ENCODE data around the gene MALAT1.
"Not testable (repeated sequence)": the region's sequence is repeated elsewhere in the genome, so short reads cannot be mapped to it uniquely, and the experiment has no call there.

MALAT1 gene

DNA sequence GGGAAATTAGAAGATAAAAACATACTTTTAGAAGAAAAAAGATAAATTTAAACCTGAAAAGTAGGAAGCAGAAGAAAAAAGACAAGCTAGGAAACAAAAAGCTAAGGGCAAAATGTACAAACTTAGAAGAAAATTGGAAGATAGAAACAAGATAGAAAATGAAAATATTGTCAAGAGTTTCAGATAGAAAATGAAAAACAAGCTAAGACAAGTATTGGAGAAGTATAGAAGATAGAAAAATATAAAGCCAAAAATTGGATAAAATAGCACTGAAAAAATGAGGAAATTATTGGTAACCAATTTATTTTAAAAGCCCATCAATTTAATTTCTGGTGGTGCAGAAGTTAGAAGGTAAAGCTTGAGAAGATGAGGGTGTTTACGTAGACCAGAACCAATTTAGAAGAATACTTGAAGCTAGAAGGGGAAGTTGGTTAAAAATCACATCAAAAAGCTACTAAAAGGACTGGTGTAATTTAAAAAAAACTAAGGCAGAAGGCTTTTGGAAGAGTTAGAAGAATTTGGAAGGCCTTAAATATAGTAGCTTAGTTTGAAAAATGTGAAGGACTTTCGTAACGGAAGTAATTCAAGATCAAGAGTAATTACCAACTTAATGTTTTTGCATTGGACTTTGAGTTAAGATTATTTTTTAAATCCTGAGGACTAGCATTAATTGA is 1.0 kb downstream of the MALAT1 start:
- DNase-seq, result no peak

DNA sequence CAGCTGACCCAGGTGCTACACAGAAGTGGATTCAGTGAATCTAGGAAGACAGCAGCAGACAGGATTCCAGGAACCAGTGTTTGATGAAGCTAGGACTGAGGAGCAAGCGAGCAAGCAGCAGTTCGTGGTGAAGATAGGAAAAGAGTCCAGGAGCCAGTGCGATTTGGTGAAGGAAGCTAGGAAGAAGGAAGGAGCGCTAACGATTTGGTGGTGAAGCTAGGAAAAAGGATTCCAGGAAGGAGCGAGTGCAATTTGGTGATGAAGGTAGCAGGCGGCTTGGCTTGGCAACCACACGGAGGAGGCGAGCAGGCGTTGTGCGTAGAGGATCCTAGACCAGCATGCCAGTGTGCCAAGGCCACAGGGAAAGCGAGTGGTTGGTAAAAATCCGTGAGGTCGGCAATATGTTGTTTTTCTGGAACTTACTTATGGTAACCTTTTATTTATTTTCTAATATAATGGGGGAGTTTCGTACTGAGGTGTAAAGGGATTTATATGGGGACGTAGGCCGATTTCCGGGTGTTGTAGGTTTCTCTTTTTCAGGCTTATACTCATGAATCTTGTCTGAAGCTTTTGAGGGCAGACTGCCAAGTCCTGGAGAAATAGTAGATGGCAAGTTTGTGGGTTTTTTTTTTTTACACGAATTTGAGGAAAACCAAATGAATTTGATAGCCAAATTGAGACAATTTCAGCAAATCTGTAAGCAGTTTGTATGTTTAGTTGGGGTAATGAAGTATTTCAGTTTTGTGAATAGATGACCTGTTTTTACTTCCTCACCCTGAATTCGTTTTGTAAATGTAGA is 1.7 kb downstream of the MALAT1 start:
- DNase-seq, result peak; percentile 55 to 63

DNA sequence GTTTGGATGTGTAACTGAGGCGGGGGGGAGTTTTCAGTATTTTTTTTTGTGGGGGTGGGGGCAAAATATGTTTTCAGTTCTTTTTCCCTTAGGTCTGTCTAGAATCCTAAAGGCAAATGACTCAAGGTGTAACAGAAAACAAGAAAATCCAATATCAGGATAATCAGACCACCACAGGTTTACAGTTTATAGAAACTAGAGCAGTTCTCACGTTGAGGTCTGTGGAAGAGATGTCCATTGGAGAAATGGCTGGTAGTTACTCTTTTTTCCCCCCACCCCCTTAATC is 2.3 kb downstream of the MALAT1 start:
- no peak for DNase-seq

DNA sequence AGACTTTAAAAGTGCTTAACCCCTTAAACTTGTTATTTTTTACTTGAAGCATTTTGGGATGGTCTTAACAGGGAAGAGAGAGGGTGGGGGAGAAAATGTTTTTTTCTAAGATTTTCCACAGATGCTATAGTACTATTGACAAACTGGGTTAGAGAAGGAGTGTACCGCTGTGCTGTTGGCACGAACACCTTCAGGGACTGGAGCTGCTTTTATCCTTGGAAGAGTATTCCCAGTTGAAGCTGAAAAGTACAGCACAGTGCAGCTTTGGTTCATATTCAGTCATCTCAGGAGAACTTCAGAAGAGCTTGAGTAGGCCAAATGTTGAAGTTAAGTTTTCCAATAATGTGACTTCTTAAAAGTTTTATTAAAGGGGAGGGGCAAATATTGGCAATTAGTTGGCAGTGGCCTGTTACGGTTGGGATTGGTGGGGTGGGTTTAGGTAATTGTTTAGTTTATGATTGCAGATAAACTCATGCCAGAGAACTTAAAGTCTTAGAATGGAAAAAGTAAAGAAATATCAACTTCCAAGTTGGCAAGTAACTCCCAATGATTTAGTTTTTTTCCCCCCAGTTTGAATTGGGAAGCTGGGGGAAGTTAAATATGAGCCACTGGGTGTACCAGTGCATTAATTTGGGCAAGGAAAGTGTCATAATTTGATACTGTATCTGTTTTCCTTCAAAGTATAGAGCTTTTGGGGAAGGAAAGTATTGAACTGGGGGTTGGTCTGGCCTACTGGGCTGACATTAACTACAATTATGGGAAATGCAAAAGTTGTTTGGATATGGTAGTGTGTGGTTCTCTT is 2.8 kb downstream of the MALAT1 start:
- DNase-seq, result no peak

DNA sequence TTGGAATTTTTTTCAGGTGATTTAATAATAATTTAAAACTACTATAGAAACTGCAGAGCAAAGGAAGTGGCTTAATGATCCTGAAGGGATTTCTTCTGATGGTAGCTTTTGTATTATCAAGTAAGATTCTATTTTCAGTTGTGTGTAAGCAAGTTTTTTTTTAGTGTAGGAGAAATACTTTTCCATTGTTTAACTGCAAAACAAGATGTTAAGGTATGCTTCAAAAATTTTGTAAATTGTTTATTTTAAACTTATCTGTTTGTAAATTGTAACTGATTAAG is 3.4 kb downstream of the MALAT1 start:
- no peak for DNase-seq

DNA sequence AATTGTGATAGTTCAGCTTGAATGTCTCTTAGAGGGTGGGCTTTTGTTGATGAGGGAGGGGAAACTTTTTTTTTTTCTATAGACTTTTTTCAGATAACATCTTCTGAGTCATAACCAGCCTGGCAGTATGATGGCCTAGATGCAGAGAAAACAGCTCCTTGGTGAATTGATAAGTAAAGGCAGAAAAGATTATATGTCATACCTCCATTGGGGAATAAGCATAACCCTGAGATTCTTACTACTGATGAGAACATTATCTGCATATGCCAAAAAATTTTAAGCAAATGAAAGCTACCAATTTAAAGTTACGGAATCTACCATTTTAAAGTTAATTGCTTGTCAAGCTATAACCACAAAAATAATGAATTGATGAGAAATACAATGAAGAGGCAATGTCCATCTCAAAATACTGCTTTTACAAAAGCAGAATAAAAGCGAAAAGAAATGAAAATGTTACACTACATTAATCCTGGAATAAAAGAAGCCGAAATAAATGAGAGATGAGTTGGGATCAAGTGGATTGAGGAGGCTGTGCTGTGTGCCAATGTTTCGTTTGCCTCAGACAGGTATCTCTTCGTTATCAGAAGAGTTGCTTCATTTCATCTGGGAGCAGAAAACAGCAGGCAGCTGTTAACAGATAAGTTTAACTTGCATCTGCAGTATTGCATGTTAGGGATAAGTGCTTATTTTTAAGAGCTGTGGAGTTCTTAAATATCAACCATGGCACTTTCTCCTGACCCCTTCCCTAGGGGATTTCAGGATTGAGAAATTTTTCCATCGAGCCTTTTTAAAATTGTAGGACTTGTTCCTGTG is 3.9 kb downstream of the MALAT1 start:
- DNase-seq, result no peak

DNA sequence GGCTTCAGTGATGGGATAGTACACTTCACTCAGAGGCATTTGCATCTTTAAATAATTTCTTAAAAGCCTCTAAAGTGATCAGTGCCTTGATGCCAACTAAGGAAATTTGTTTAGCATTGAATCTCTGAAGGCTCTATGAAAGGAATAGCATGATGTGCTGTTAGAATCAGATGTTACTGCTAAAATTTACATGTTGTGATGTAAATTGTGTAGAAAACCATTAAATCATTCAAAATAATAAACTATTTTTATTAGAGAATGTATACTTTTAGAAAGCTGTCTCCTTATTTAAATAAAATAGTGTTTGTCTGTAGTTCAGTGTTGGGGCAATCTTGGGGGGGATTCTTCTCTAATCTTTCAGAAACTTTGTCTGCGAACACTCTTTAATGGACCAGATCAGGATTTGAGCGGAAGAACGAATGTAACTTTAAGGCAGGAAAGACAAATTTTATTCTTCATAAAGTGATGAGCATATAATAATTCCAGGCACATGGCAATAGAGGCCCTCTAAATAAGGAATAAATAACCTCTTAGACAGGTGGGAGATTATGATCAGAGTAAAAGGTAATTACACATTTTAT is 4.6 kb downstream of the MALAT1 start:
- DNase-seq, result no peak

DNA sequence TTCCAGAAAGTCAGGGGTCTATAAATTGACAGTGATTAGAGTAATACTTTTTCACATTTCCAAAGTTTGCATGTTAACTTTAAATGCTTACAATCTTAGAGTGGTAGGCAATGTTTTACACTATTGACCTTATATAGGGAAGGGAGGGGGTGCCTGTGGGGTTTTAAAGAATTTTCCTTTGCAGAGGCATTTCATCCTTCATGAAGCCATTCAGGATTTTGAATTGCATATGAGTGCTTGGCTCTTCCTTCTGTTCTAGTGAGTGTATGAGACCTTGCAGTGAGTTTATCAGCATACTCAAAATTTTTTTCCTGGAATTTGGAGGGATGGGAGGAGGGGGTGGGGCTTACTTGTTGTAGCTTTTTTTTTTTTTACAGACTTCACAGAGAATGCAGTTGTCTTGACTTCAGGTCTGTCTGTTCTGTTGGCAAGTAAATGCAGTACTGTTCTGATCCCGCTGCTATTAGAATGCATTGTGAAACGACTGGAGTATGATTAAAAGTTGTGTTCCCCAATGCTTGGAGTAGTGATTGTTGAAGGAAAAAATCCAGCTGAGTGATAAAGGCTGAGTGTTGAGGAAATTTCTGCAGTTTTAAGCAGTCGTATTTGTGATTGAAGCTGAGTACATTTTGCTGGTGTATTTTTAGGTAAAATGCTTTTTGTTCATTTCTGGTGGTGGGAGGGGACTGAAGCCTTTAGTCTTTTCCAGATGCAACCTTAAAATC is 5.3 kb downstream of the MALAT1 start:
- DNase-seq, result no peak

DNA sequence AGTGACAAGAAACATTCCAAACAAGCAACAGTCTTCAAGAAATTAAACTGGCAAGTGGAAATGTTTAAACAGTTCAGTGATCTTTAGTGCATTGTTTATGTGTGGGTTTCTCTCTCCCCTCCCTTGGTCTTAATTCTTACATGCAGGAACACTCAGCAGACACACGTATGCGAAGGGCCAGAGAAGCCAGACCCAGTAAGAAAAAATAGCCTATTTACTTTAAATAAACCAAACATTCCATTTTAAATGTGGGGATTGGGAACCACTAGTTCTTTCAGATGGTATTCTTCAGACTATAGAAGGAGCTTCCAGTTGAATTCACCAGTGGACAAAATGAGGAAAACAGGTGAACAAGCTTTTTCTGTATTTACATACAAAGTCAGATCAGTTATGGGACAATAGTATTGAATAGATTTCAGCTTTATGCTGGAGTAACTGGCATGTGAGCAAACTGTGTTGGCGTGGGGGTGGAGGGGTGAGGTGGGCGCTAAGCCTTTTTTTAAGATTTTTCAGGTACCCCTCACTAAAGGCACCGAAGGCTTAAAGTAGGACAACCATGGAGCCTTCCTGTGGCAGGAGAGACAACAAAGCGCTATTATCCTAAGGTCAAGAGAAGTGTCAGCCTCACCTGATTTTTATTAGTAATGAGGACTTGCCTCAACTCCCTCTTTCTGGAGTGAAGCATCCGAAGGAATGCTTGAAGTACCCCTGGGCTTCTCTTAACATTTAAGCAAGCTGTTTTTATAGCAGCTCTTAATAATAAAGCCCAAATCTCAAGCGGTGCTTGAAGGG is 6.0 kb downstream of the MALAT1 start:
- no peak for DNase-seq

DNA sequence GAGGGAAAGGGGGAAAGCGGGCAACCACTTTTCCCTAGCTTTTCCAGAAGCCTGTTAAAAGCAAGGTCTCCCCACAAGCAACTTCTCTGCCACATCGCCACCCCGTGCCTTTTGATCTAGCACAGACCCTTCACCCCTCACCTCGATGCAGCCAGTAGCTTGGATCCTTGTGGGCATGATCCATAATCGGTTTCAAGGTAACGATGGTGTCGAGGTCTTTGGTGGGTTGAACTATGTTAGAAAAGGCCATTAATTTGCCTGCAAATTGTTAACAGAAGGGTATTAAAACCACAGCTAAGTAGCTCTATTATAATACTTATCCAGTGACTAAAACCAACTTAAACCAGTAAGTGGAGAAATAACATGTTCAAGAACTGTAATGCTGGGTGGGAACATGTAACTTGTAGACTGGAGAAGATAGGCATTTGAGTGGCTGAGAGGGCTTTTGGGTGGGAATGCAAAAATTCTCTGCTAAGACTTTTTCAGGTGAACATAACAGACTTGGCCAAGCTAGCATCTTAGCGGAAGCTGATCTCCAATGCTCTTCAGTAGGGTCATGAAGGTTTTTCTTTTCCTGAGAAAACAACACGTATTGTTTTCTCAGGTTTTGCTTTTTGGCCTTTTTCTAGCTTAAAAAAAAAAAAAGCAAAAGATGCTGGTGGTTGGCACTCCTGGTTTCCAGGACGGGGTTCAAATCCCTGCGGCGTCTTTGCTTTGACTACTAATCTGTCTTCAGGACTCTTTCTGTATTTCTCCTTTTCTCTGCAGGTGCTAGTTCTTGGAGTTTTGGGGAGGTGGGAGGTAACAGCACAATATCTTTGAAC is 6.8 kb downstream of the MALAT1 start:
- no peak for DNase-seq

DNA sequence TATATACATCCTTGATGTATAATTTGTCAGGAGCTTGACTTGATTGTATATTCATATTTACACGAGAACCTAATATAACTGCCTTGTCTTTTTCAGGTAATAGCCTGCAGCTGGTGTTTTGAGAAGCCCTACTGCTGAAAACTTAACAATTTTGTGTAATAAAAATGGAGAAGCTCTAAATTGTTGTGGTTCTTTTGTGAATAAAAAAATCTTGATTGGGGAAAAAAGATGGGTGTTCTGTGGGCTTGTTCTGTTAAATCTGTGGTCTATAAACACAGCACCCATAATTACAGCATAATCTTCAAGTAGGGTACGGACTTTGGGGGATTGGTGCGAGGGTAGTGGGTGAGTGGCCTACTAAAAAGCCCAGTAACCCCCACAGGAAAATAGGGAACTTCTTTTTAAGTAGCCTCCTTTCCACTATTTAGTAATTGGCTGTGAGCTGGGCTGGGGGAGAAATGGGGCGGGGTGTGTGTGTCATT is 7.5 kb downstream of the MALAT1 start:
- DNase-seq, result no peak

DNA sequence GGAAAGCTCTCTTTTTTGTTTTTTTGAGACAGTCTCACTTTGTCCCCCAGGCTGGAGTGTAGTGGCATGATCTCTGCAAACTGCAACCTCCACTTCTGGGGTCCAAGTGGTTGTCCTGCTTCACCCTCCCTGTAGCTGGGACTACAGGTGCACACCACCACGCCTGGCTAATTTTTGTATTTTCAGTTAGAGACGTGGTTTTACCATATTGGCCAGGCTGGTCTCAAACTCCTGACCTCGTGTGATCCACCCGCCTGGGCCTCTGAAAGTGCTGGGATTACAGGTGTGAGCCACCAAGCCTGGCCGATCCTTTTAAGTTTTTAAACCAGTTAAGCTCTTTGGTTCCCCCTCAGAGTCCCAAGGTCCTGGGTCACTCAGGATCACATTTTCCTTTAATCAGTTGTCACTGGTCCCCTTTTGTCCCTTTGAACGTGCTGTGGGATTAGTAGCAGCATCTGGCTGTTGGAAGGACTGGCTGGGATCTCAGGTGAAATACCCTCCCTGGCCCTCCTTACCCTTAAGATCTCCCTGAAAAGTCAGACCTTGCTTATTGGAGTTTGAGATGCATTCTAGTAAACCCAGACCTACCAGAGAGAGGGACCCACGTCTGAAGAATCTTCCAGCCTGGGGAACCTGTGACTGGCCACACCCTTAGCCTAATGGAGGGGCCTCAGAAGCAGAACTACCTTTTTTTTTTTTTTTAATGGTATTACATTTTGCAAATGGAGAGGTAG is 8.1 kb downstream of the MALAT1 start:
- DNase-seq, result peak; percentile 59 to 73

DNA sequence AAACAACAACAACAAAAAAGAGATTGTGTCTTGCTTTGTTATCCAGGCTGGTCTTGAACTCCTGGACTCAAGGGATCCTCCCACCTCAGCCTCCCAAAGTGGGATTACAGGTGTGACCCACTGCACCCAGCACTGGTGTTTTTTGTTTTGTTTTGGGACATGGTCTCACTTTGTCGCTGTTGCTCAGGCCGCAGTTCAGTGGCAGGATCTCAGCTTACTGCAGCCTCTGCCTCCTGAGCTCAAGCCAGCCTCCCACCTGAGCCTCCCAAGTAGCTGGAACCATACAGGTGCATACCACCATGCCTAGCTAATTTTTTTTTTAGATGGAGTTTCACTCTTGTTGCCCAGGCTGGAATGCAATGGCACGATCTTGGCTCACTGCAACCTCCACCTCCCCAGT is 13.5 kb downstream of the MALAT1 start:
- DNase-seq, result not testable (repeated sequence)

DNA sequence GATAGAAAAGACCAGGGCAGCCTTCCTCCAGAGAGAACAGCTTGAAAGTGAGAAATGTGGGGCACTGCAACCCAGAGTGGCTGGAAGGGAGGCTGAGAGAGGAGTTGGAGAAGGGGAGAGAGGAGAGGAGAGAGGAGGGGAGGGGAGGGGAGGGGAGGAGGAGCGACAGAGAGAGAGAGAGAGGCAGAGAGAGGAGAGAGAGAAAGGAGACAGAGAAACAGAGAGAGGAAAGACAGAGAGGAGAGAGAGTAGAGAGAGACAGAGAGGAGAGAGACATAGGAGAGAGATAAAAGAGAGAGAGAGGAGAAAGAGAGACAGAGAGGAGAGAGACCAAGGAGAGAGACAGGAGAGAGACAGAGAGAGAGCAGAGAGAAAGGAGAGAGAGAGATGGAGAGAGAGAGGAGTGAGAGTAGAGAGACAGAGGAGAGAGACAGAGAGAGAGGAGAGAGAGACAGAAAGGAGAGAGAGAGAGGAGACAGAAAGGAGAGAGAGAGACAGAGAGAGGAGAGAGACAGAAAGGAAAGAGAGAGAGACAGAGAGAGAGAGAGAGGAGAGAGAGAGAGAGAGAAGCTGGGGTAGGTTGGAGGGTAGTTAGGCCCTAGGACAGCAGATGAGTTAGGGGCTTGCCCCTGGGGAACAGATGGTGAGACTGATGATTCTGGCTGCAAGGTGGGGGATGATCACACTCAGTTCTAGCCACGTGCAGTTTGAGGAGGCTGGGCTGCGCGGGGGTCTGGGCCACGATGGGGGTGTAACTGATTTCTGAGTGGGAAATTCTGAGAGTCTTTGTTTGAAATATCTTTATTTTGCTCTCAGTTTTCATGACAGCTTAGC is 17.5 kb downstream of the MALAT1 start:
- DNase-seq, result no peak

DNA sequence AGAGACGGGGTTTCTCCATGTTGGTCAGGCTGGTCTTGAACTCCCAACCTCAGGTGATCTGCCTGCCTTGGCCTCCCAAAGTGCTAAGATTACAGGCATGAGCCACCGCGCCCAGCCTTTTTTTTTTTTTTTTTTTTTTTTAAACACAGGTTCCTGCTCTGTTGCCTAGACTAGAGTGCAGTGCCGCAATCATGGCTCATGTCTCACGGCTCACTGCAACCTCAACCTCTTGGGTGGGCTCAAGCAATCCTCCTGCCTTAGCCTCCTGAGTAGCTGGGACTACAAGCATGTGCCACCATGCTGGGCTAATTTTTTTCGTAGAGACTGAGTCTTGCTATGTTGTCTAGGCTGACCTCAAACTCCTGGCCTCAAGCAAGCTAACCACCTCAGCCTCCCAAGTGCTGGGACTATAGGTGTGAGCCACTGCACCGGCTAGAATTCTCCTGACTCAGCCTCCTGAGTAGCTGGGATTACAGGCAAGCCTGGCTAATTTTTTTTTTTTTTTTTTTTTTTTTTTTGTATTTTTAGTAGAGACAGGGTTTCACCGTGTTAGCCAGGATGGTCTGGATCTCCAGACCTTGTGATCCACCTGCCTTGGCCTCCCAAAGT is 20.2 kb downstream of the MALAT1 start:
- DNase-seq, result not testable (repeated sequence)

DNA sequence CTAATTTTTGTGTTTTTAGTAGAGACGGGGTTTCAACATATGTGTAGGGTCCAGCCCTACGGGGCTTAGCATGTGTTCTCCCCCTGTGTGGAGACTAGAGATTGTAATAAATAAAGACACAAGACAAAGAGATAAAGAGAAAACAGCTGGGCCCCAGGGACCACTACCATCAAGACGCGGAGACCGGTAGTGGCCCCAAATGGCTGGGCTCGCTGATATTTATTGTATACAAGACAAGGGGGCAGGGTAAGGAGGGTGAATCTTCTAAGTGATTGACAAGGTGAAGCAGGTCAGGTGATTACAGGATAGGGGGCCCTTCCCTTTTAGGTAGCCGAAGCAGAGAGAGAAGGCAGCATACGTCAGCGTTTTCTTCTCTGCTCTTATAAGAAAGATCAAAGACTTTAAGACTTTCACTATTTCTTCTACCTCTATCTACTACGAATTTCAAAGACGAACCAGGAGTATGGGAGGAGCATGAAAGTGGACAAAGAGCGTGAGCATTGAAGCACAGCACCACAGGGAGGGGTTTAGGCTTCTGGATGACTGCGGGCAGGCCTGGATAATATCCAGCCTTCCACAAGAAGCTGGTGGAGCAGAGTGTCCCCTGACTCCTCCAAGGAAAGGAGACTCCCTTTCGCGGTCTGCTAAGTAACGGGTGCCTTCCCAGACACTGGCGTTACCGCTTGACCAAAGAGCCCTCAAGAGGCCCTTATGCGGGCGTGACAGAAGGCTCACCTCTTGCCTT is 23.1 kb downstream of the MALAT1 start:
- DNase-seq, result not testable (repeated sequence)

Measured in activated CD4-positive, alpha-beta T cell treated with anti-CD3 and anti-CD28 coated beads, Interleukin-2, amount 50 U/mL, for 48 hours (primary cell).